ENCODE results near the gene TAF4B.
"Not testable (repeated sequence)": the region's sequence is repeated elsewhere in the genome, so short reads cannot be mapped to it uniquely, and the experiment has no call there.

The TAF4B gene

DNA sequence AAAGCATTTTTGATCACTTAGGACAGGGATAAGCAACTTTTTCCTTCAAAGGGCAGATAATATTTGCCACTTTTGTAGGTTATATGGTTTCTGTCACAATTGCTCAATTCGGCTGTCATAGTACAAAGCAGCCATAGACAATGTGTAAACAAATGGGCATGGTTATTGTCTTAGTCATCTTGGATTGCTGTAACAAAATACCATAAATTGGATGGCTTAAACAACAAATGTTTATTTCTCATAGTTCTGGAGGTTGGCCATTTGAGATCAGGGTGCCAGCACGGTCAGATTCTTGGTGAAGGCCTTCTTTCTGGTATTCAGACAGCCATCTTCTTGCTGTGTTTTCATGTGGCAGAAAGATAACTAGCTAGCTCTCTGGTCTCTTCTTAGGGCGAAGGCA, 91.2 kb downstream of the TAF4B start:
- no peak for DNase-seq

DNA sequence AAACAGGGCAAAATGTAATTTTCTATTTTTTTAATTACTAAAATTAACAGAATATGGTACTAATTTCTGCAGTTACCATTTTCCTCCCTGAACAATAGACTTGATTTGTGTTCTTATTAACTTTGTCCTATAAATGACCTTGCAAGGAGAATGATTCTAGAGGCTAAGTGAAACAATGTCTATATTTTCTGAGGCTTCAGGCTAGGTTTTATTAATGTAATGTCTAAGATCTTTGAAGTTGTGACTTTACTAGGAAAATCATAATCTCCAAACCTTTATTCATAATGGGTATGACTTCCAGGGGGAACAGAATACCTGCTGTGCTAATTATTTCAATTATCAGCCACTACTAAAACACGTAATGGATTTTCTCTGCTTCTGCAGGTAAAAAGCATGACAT, 94.4 kb downstream of the TAF4B start:
- DNase-seq = no peak

- no peak for DNase-seq
Measured at GRCh38 chr18:26322890-26323653, 96.8 kb downstream of the TAF4B start.

DNA sequence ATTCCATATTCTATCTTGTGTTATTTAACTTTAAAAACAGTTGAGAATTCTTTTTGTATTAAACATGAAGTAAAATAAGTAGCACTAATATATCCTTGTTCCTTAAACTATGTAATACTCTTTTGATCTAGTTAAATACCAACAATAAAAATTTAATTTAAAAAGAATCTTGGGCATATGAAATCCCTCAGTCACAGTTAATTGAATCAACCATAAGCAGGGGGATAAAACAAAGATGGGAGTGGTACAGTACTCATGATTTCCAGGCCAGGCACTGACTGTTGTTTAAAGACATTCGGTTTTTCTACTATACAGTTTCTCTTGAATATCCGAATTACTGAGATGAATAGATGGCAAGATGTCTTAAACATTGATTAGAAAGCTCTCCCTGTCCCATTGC, 99.5 kb downstream of the TAF4B start:
- DNase-seq = no peak

DNA sequence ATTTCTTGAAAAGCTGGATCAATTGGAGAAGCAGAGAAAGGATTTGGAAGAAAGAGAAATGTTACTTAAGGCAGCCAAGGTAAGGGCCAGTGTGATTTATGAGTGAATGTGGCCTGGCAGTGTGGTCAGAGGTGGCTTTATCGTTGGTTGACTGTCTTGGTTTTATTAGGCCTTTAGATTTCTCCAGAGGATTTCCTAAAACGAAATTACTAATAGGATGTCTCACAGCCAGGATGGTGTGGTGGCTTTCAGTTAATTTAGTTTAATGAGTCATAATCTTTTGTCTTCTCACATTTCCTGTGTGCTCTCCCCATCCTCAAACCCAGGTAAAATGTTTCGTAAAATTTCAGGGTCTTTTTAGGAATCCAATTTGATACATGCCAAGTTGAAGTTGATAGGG, 100.8 kb downstream of the TAF4B start:
- no peak for DNase-seq

DNA sequence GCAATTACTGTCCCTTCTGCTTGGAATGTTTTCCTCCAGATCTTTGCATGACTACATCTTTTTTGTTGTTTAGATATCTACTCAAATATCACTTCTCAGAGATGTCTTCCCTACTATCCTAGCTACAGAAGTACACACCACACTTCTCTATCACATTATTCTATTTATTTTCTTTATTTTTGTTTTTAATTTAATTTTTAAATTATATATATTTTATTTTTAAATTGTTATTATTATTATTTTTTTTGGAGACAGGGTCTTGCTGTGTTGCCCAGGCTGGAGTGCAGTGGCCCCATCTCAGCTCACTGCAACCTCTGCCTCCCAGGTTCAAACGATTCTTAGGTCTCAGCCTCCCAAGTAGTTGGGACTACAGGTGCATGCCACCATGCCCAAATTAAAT, 106.7 kb downstream of the TAF4B start:
- DNase-seq = no peak

DNA sequence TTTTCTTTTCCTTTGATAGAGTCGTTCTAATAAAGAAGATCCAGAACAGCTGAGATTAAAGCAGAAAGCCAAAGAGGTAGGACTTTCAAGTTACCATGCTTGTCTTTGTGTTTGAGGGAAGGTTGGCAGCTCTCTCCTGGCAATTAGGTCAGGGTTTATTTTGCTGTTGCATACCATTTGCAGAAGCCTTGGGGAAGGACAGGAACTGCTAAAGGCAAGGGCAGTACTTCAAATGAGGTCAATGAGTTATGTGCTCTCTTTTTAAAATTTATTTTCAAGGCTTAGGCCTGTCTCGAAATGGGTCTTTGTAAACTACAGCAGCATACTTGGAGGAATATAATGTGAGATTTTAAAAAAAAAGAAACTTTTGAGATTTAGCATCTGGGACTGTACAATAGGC, 108.9 kb downstream of the TAF4B start:
- no peak for DNase-seq

DNA sequence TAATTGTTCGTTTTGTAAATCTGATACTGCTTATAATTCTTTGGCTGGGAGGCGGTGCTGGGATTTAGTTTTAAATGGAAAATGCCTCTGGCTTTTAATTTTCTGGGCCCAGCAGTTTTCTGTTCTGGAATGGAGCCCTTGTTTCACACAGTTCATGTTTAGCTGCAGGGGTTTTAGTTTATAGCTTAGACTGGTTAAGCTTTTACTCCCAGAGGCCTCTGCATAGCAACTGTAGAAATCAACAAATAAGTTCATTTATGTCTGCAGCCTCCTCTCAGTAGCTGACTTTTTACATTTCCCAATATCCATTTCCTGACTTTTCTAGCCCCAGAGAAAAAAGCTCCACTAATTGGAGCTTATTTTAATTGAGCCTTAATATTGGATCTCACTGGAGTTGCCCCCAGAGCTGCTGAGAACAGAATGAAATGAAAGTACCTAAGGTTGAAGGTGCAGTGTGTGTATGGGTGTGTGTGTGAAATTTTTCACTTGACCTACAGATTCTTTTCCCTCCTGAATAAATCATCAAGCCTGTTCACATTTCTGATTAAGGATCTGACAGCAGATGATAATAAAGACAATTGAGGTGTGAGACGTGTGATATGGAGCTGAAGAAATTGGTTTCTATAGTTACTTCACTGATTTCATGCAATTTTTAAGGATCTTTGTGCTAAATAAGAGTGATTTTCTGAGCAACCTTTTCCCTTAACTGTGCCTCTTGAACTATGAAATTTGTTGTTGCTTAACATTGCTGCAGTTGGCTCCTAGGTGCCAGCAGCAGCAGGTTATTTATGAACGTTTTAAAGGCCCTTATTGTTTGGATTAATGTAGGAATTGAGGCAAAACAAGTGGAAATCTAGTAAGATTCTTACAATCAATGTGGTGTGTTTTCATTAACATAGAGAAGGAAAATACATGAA, 109.6 kb downstream of the TAF4B start:
- DNase-seq = no peak

DNA sequence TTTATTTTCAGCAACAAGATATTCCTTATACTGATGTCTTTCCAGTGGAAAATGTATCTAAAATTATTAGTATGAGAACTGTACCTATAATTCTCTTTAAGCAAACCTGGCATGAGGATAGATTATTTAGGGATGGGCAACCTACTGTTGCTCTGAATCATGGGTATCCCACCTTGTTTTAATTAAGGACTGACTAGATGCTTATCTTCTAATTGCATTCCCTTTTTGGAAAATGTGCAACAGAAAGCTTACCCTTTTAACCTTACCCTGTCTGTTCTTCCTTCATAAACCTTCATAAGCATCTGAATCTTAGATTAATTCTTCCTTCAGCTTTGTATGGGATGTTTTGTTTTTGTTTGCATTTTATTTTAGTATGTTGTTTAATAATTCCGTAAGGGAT, 110.3 kb downstream of the TAF4B start:
- no peak for DNase-seq

GRCh38 chr18:26342646-26343045, 116.4 kb downstream of the TAF4B start:
- no peak for DNase-seq

DNA sequence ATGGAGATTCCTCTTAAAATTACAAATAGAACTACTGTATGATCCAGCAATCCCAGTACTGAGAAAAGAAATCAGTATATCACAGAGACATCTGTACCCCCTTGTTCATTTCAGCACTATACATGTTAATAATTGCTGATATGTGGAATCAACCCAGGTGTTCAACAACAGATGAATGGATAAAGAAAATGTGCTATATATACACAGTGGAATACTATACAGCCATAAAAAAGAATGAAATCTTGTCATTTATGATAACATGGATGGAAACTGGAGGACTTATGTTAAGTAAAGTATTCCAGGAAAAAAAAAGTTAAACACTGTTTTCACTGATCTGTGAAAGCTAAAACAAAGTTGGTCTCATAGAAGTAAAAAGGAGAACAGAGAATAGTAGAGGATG, 124.7 kb downstream of the TAF4B start:
- no peak for DNase-seq

GRCh38 chr18:26356045-26356785, 130.0 kb downstream of the TAF4B start:
- no peak for DNase-seq

- DNase-seq = no peak
Measured at GRCh38 chr18:26357960-26358359, 131.7 kb downstream of the TAF4B start.

DNA sequence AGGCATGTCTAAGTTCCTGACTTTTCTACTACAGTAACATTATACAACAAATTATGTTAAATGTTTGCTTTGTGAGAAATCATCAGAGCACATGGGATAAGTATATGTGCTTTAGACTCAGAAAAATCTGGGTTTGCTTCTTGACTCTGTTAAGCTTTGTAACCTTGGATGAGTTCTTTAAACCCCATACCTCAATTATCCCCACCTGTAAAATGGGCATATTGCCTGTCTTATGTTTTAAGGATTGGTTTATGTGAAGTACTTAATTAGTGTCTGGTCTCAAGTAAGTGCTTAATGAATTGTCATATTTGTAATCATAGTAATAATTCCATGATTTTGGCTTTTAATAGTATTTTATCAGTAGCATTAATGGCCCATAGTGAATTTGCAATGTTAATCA, 135.8 kb downstream of the TAF4B start:
- DNase-seq = no peak

- no peak for DNase-seq
Measured at GRCh38 chr18:26367425-26367824, 141.2 kb downstream of the TAF4B start.

DNA sequence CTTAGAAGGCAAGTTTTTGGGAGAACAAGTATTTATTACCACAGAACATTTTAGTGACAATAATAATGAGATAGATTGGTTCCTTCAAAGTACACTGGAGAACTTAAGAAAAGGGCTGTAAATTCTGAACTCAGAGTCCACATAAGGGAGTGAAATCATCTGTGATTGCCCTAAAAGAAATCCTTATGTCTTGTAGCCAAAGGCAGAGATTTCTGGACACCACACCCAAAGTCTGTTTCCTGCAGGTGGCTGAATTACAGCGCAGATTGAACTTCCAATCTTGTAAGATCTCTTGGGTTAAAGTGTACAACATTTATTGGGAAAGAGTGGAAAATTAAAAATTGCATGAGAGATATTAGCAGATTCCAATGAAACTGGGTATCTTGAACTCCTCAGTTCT, 143.8 kb downstream of the TAF4B start:
- DNase-seq = no peak

DNA sequence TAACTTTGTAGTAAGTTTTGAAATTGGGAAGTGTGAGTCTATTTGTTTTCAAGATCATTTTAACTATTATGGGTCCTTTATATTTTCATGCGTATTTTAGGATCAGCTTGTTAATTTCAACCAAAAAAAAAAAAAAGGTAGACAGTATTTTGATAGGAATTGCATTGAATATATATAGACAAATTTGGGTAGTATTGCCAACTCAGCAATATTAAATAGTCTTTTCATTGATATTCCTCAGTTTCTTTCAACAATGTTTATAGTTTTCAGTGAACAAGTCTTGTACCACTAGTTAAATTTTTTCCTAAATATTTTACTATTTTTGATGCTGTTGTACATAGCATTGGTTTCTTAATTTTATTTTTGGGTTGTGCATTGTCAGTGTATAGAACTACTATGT, 149.9 kb downstream of the TAF4B start:
- DNase-seq = no peak

- no peak for DNase-seq
Measured at GRCh38 chr18:26378701-26379100, 152.5 kb downstream of the TAF4B start.

GRCh38 chr18:26381555-26381954, 155.3 kb downstream of the TAF4B start:
- not testable (repeated sequence) for DNase-seq

DNA sequence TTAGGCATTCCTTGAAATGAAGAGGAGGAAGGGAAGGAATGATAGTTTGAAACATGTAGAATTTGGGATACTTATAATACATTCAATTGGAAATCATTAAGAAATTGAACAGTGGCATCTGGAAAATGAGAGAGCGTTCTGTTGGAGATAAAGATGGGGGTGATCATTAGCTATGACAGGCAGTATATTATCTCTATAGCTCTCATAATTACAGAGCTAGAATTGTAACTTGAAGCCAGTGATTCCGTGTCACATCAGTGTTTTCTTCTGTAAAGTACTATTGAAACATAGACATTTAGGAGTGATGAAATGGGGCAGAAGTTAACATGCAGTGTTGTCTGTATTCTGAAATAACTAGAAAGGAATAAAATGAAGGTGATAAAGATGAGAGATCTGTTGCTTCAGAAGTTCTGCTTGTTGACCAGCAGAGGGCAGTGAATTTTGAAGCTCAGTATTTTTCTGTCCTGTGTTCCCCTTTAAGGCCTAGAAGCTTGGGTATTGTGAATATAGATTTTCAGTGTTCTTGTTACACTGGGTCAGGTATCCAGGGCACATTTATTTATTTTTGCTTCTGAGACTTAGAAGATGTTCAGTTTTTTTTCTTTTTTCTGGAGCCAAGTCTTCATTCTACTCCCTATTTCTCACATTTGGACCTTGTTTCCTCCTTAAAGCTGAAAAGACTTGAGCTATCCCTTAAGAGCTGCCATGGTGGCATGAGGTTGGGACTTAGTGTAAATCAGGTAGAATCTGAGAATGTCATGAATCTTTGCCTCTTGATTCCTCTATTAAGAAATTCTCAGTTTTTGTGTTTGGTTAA, 157.4 kb downstream of the TAF4B start:
- no peak for DNase-seq

- DNase-seq = no peak
Measured at GRCh38 chr18:26386002-26386401, 159.8 kb downstream of the TAF4B start.

GRCh38 chr18:26386441-26386840, 160.2 kb downstream of the TAF4B start:
- no peak for DNase-seq
